Hematopoietic multipotent progenitor cell treated with erythropoietin and hydrocortisone succinate and interleukin-3 and kit ligand, for 6 days (in vitro differentiated cells): ENCODE data around the gene TMEM187.
A peak's percentile ranks its signal among the peaks of the same experiment; 100 is the strongest.

ENCODE experiments used
- DNase-seq: peaks from one replicate; pipeline ENCODE4 v3.0.0-alpha.2; 2015

The TMEM187 gene

DNA sequence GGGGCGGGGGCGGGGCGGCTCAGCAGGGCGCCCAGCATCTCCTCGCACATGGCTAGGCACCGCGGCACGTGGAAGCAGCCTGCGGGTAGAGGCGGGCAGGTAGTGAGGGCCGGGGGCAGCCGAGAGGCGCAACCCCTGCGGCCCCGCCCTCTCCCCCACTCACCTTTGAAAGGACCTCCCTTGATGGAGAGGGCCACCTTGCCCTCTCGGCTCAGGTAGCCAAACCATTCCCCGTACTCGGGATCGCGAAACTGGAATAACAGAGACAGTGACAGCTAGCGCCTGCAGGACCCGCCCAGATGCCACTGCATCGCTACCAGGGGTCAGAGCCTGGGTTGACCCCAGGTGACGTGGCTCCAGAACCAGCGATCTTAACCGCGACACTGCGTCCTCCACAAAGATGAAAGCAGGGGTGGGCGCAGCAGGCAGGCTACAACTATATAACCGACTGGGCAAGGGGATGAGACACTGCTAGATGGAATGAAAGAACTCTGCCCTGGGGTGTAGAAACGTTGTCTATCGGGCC is 37.2 kb upstream of the TMEM187 start:
- DNase-seq: no peak

- no peak for DNase-seq
These were observed 35.5 kb upstream of the TMEM187 start for GRCh38 chrX:153937056-153937455.

DNA sequence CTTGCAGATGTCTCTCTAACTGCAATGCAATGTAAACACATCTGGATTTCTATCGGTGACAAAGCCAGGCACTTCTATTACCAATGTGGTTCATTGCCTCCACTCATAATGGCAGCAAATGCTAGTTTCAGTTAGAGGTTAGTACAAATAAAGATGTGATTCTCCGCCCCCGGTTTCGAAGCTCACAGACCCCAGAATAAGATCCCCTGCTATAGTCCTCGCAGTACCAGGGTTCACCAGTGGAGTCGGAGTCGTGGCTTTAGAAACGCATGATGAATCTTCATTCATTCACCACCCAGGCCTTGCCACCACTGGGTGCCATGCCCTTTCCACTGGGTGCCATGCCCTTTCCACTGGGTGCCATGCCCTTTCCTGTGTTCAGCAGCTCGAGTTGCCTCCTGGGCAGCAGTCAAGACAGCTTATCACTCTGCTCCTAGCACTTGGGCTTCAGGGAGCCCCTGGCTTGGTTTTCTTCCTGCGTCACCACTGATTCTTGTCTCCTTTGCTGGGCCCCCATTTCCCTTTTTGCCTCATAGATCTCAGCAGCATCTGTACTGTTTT is 34.2 kb upstream of the TMEM187 start:
- peak; percentile 47 for DNase-seq

GRCh38 chrX:153939573-153939972 is 33.0 kb upstream of the TMEM187 start:
- DNase-seq: no peak

GRCh38 chrX:153941336-153942252 is 31.0 kb upstream of the TMEM187 start:
- peak; percentile 75 for DNase-seq

GRCh38 chrX:153944140-153944799 is 28.3 kb upstream of the TMEM187 start, which contains the start of gene RENBP:
Gene RENBP, minus strand, starts transcription at chrX:153944643. Its CDS starts 33 bp downstream, at chrX:153944610.
- peak; percentile 78 for DNase-seq

- DNase-seq: peak; percentile 26
These were observed 27.8 kb upstream of the TMEM187 start for GRCh38 chrX:153944800-153945150.

GRCh38 chrX:153945956-153946943 is 26.3 kb upstream of the TMEM187 start:
- no peak for DNase-seq

DNA sequence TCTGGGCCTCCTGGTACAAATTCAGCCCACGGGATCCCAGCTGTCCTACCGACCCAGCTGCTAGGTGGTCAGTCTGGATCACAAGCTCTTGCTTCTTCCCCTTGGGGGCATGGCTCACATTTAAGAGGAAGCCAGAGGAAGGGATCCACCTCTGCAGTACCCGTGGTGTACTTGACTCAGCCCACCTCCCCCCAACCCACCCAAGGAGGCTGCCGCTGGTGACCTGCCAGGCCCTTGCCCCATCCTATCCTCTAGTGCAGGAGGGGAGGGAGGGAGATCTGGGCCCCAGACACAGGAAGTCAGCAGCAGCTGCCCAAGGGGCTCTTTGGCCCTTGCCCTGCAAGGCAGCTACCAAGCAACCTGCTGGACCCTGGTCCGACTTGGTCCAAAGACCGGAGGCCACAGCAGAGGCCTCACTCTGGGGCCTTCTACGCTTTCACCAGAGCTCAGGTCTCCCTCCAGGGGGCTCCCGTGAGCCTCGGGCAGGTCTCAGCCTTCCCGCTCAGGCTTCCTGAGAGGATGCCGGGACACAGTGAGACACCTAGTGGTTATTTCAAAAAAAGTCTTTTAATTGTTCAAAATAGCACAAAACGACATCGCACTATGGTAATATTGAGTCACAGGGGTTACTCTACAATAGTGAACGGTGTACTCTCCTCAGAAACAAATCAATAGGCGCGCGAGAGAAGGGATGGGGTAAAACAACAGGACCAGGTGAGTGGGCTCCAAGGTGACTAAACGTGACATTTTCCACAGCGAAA is 25.4 kb upstream of the TMEM187 start:
- DNase-seq: peak; percentile 91

- DNase-seq: no peak
These were observed 24.5 kb upstream of the TMEM187 start for GRCh38 chrX:153948002-153948466.

GRCh38 chrX:153948847-153949805 is 23.4 kb upstream of the TMEM187 start:
- peak; percentile 38 for DNase-seq

DNA sequence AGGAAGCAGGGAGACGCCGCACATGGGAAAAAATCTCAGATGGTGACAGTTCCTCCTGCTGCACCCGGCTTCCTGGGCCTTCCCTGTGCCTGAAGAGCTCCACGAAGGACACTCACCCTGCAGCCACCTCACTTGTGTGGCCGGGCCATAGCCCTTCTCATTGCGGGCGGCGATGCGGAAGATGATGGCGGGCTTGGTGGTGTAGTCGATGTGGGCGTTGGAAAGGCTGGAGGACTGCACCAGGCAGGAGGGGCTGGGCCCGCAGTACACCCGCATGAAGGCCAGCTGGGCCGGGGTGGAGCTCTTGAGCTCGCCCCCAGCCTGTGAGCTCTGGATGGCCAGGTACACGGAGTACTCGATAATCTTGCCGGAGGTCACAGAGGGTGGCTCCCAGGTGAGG is 22.4 kb upstream of the TMEM187 start:
- DNase-seq: no peak

DNA sequence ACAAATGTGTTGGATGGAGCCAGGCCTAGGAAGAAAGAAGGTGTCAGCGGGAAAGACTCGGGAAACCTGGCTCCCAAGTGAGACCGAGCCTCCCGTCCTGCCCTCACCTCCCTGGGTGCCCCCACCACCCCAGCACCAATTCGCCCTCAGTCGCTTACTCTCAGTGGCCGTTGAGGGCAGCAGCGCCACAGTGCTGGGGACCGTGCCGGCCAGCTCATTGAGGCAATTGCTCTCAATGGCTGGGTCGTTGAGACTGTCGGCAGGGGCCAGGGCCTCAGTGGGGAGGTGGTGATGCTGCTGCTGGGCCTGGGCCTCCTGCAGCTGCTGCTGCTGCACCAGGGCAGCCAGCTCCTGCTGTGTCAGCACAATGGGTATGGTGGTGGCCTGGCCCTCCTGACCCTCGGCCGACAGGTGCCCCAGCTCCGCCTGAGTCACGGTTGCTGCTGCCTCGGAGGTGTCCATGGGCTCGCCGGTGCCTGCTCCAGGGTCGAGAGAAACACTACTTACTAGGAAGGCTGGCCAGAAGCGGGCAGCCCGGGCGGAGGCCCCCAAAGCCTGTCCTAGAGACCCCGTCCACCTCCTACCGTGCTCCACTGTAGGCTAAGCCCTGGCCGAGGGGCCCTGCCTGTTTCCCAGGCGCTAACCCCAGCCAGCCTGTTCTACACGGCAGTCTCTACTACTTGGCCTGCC is 20.7 kb upstream of the TMEM187 start:
- no peak for DNase-seq

GRCh38 chrX:153952373-153953026 is 20.1 kb upstream of the TMEM187 start:
- DNase-seq: no peak

- DNase-seq: peak; percentile 69
These were observed 19.2 kb upstream of the TMEM187 start for GRCh38 chrX:153953342-153953830.

DNA sequence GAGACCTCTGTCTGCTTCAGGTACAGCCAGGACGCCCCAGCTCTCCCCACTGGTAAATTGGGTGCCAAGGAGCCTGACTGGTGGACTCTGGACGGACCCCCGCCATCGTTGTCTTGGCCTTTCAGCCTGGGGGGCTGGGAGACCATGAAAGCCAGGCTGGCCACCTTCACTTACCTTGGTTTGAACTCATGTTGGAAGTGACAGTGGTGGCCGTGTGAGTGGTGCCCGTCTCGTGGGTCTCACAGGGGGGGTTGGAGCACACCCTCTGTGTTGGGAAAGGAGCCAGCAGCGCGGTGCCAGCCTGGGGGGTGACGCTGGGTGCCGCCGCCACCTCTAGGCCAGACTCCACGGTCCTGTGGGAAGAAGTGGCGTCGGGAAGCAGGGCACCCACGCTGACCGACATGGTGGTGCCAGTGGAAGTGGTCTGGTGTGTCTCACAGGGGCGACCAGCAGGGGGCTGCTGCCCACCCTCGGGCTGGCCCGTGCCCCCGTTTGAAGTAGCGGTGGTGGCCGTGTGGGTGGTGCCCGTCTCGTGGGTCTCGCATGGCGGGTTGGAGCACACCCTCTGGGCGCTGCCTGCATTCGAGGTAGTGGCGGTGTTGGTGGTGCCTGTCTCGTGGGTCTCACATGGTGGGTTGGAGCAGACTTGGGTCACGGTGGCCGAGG is 18.5 kb upstream of the TMEM187 start:
- DNase-seq: no peak

DNA sequence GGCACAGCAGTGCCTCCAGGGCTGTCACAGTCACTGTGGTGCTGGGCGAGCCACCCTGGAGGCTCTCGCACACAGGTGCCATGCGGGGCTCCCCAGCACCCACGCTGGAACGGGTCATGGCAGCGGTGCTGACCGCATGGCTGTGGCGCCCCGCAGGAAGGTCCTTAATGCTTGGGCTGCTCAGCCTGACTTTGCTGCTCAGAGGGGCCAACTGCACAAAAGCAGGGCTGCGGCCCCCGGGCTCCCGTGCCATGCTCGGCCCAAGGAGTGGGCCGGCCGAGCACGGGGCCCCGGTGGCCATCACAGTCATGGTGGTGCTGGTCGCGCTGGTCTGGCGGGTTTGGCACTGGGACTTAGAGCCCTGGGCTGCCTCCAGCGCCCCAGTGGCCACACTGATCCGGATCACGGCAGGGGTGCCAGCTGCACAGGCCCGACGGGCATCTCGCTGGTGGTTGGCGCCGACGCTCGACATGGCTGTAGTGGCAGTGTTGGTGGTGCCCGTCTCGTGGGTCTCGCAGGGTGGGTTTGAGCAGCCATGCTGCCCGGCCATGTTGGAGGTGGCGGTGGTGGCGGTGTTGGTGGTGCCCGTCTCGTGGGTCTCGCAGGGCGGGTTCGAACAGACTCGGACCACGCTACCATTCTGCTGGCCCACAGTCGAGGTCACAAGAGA is 17.9 kb upstream of the TMEM187 start:
- DNase-seq: no peak
